Ectodermal cell (in vitro differentiated cells): ENCODE measurements around the gene CREB3.

Source experiments
- H3K27ac ChIP-seq: 2 replicates; pipeline ENCODE4 v1.7.0; 2013; ENCODE audit warnings: mild to moderate bottlenecking, low read depth, low read length; ENCODE audit not compliant: insufficient read depth, poor library complexity, severe bottlenecking
- H3K27me3 ChIP-seq: 2 replicates; pipeline ENCODE4 v1.7.0; 2013; ENCODE audit warnings: mild to moderate bottlenecking, low read length; ENCODE audit not compliant: insufficient read depth, control insufficient read depth, poor library complexity, severe bottlenecking
- H3K36me3 ChIP-seq: one replicate; pipeline ENCODE4 v1.7.0; 2013; ENCODE audit warnings: low read length; ENCODE audit not compliant: control insufficient read depth, insufficient read depth
- H3K4me1 ChIP-seq: one replicate; pipeline ENCODE4 v1.7.0; 2013; ENCODE audit warnings: low read length; ENCODE audit not compliant: control insufficient read depth, insufficient read depth
- H3K4me3 ChIP-seq: 2 replicates; pipeline ENCODE4 v1.7.0; 2013; ENCODE audit warnings: low read depth, low read length, control low read depth; ENCODE audit not compliant: insufficient read depth
- H3K9me3 ChIP-seq: 2 replicates; pipeline ENCODE4 v1.7.0; 2013; ENCODE audit warnings: mild to moderate bottlenecking, low read length, moderate library complexity; ENCODE audit not compliant: control insufficient read depth
- WGBS, 2 experiments: methylation state at CpG; one replicate each; pipeline ENCODE4 v1.1.7; 2013; ENCODE audit warnings: missing lambda C conversion rate in 2 of 2; 5-methylcytosine and 5-hydroxymethylcytosine counted together

CREB3 gene

GRCh38 chr9:35713578-35713977 is 18.9 kb upstream of the CREB3 start:
- 92 to 95% methylated on average over 3 of the region's 3 CpGs for WGBS, 2 experiments
- H3K36me3 ChIP-seq, result peaks cover 83% of the 10 kb centered on the region
- no peaks in the 10 kb centered on the region for H3K4me1 ChIP-seq

DNA sequence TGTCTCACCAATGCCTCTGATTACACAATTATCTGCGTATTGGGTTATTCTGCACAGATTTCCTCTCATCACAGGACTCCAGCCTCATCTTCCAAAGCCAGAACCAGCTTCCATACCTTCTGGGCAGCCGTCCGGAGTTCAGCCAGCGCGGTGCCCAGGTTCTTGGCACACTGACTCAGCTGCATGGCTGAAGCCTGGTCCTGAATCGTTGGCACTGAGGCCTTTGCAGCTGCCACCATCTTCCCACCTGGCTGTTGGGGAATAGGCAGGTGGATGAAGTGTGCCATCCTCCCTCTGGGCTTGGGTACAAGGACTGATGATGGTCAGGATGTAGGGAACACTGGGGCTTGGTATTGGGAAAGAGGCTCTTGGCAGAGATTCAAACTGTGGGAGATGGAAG is 18.3 kb upstream of the CREB3 start:
- Histone ChIP-seq H3K9me3 (no peaks in the 10 kb centered on the region), H3K27me3 (no peaks in the 10 kb centered on the region), H3K4me1 (no peaks in the 10 kb centered on the region), H3K27ac (no peak overlapping the region), H3K4me3 (no peak overlapping the region), H3K36me3 (peaks cover 87% of the 10 kb centered on the region)
- WGBS, 2 experiments, result 97% methylated on average over 6 of the region's 6 CpGs

More at GRCh38 chr9:35713578-35713977, 18.9 kb upstream of the CREB3 start:
- no peak overlapping the region for H3K4me3 ChIP-seq
- H3K27ac ChIP-seq, result no peak overlapping the region
- no peaks in the 10 kb centered on the region for H3K9me3 ChIP-seq
- no peaks in the 10 kb centered on the region for H3K27me3 ChIP-seq

- H3K36me3 ChIP-seq, result peaks cover 89% of the 10 kb centered on the region
- WGBS, 2 experiments, result 92 to 94% methylated on average over 13 of the region's 13 CpGs
- no peaks in the 10 kb centered on the region for H3K27me3 ChIP-seq
- no peaks in the 10 kb centered on the region for H3K9me3 ChIP-seq
- no peak overlapping the region for H3K4me3 ChIP-seq
- H3K4me1 ChIP-seq, result no peaks in the 10 kb centered on the region
- H3K27ac ChIP-seq, result no peak overlapping the region
Observed at GRCh38 chr9:35714579-35715252, 17.8 kb upstream of the CREB3 start.

- Histone ChIP-seq H3K9me3 (no peaks in the 10 kb centered on the region), H3K27me3 (no peaks in the 10 kb centered on the region), H3K4me1 (no peaks in the 10 kb centered on the region), H3K27ac (no peak overlapping the region), H3K36me3 (peaks cover 87% of the 10 kb centered on the region), H3K4me3 (no peak overlapping the region)
- 96 to 98% methylated on average over 4 of the region's 4 CpGs for WGBS, 2 experiments
Observed at GRCh38 chr9:35716230-35716629, 16.2 kb upstream of the CREB3 start.

DNA sequence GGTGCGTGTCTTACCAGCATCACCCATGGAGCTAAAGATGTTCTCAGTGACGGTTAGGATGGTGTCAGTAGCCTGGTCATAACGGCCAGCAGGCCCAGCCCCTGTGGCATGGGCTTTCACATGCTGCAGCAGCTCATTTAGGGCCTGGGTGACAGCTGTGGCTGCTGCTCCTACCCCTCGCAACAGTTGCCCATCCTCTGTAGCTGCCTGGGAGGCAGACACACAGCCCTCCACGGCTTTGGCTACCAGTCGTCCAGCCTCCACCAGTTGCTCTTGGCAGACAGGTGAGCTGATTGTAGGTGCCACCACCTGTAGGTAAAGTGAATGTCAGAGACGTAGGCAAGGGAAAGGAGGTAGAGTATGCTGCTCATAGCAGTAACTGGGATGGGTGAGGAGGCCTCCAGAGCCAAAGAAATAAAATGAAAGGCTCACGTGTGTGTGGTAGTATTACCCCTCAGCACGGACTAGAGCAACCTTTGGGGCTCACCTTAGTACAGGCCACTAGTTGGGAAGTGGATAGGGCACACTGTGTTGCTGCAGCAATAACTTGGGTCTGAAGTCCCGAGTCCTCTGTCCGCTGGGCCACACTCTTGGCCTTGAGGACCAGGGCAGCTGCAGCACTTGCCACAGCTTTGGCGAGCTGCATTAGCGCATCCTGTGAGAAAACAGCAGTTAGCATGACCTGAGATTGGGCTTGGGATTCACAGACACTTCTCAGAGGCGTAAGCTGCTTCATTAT is 15.2 kb upstream of the CREB3 start:
- Histone ChIP-seq H3K36me3 (peaks cover 87% of the 10 kb centered on the region), H3K4me1 (no peaks in the 10 kb centered on the region), H3K27ac (no peak overlapping the region), H3K9me3 (no peaks in the 10 kb centered on the region), H3K27me3 (no peaks in the 10 kb centered on the region), H3K4me3 (no peak overlapping the region)
- 94 to 95% methylated on average over 14 of the region's 14 CpGs for WGBS, 2 experiments

DNA sequence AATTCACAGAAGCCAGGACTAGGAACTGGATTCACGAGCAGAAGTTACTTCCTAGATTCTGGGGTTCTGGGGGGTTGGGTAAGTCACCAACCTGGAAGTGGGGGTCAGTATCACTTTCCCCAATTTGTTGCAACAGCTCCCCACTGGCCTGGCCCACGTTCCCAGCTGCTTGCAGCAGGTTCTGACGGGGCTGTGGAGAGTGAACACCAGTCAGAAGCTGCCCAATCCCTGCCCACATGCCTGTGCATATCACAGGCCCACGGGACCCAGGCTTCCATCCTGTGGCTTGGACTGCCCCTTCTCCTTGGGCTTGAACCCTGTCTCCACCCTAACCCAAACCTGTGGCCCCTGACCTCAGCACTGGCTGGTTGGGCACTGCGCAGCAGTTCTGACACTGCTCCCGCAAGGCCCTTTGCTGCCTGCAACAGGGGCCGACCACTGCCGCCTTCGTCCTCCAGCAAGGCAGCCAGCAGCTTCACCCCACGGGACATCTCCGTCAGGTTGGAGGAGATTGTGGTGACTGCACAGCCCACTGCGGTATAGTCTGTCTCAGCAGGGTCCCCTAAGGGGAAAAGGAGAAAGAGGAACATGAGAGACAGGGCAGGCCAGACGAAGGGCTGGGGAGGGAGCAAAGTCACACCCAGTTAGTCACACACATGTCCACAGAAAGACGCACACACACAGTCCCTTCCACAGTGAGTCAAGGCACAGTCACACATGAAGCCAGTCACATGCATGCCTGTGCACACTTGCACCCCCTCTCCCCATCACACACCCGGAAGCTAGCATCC is 13.6 kb upstream of the CREB3 start:
- no peaks in the 10 kb centered on the region for H3K4me1 ChIP-seq
- no peak overlapping the region for H3K27ac ChIP-seq
- peaks cover 83% of the 10 kb centered on the region for H3K36me3 ChIP-seq
- 94 to 96% methylated on average over 15 of the region's 15 CpGs for WGBS, 2 experiments
- H3K27me3 ChIP-seq, result no peaks in the 10 kb centered on the region
- H3K9me3 ChIP-seq, result no peaks in the 10 kb centered on the region
- H3K4me3 ChIP-seq, result no peak overlapping the region

DNA sequence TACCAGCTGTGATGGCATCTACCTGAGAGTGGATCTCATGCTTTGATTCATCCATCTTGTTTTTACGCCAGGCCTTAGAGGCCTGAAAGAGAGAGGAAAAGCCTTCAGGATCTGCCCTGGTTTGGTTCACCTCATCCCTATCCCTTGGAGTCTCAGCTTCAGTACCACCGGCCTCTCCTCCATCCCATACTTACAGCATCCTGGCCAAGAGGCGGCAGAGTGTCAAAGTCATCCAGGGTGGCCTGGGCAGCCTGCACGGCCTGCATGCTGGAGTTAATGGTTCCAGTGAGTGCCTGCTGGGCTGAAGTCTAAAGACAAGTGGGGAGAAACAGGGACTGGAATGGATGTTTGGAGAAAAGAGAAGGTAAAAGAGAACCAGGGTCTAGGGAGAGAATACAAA is 12.9 kb upstream of the CREB3 start:
- no peaks in the 10 kb centered on the region for H3K9me3 ChIP-seq
- H3K4me1 ChIP-seq, result no peaks in the 10 kb centered on the region
- H3K36me3 ChIP-seq, result peaks cover 83% of the 10 kb centered on the region
- 91 to 93% methylated on average over 4 of the region's 4 CpGs for WGBS, 2 experiments
- H3K27me3 ChIP-seq, result no peaks in the 10 kb centered on the region
- no peak overlapping the region for H3K4me3 ChIP-seq
- H3K27ac ChIP-seq, result no peak overlapping the region

GRCh38 chr9:35723426-35723825 is 9.0 kb upstream of the CREB3 start:
- Histone ChIP-seq H3K27me3 (no peaks in the 10 kb centered on the region), H3K4me1 (peaks cover 23% of the 10 kb centered on the region), H3K9me3 (no peaks in the 10 kb centered on the region), H3K4me3 (no peak overlapping the region), H3K36me3 (peaks cover 58% of the 10 kb centered on the region), H3K27ac (no peak overlapping the region)
- WGBS, 2 experiments, result 94 to 100% methylated on average over 2 of the region's 2 CpGs

DNA sequence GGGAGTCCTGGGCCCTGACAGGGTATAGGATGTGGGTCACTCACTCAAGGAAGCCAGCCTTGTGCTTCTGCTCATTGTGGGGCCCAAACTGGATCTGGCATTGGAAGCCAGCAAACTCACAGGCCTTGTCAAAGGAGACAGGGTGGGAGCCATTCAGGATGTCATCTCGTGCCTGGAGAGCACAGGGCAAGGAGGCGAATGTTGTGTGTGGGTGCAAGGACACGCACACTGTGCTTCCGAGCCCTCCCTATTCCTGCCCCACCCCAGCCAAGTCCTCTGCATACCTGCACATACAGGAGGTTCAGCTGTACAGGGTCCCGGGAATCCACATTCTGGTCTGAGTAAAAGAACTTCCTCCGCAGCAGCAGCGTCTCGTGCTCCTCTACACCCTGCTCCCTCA is 8.6 kb upstream of the CREB3 start:
- H3K36me3 ChIP-seq, result peaks cover 54% of the 10 kb centered on the region
- H3K27ac ChIP-seq, result no peak overlapping the region
- no peak overlapping the region for H3K4me3 ChIP-seq
- WGBS, 2 experiments, result 95% methylated on average over 8 of the region's 8 CpGs
- peaks cover 28% of the 10 kb centered on the region for H3K4me1 ChIP-seq
- H3K27me3 ChIP-seq, result no peaks in the 10 kb centered on the region
- H3K9me3 ChIP-seq, result no peaks in the 10 kb centered on the region

DNA sequence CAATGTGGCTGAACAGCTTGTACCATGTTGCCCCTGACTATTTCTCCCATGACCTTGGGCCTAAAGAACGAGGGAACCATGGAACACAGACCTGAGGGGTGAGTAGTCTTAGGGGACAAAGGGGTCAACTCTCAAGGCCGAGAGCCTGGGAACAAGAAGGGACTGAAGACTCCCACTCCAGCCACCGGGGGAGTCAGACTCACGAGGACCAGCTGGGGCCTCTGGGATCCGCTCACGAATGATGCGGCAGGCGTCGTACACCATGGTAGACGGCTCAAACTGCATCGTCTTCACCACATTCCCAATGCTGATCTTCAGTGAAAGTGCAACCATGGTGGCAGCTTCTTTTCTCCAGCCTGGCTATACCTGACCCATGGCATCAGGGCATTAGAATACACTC is 7.1 kb upstream of the CREB3 start:
- WGBS, 2 experiments, result 95 to 96% methylated on average over 11 of the region's 11 CpGs
- Histone ChIP-seq H3K27me3 (no peaks in the 10 kb centered on the region), H3K4me1 (peaks cover 42% of the 10 kb centered on the region), H3K9me3 (no peaks in the 10 kb centered on the region), H3K36me3 (peaks cover 41% of the 10 kb centered on the region), H3K4me3 (no peak overlapping the region), H3K27ac (no peak overlapping the region)
